Neural progenitor cell (in vitro differentiated cells): Measurements from ENCODE around the gene CENPP.

Experiments used
- CTCF ChIP-seq: fragments of 200-600 bp; sonication (generic); IDR thresholded peaks from 2 replicates; pipeline ENCODE4 v1.5.1; 2017; ENCODE audit warnings: antibody characterized with exemption, mild to moderate bottlenecking
- EZH2 ChIP-seq: fragments of 200-600 bp; sonication (generic); IDR thresholded peaks from 2 replicates; pipeline ENCODE4 v1.6.1; 2017; ENCODE audit warnings: antibody characterized with exemption, mild to moderate bottlenecking, moderate library complexity

- TF ChIP-seq CTCF (no peak), EZH2 (no peak)
These were observed 104.1 kb downstream of the CENPP start for GRCh38 chr9:92429836-92430235.
